Gastrocnemius medialis (tissue), 4 donors: ENCODE results near the gene ZNF263. TPM values are rescaled to one million over a fixed set of nuclear protein-coding genes. Genes with fewer than 3 reads are reported as not detected.

Source experiments
- ATAC-seq, 2 donors: fragments of 150-250 bp; one replicate each; pipeline ENCODE4 v1.9.1; 2016
- DNase-seq, 2 donors: peaks; one replicate each; pipeline ENCODE4 v3.0.0-alpha.2; 2019
- H3K27ac ChIP-seq, 4 donors: fragments of 200-600 bp; sonication (generic); 1 replicate in 1 of 4; 2 replicates in 3 of 4; pipeline ENCODE4 v1.5.1; 2016 to 2018; ENCODE audit warnings: mild to moderate bottlenecking in 2 of 4, moderate library complexity in 1 of 4
- H3K27me3 ChIP-seq, 3 donors: fragments of 200-600 bp; sonication (generic) in 2 of 3; 1 replicate in 1 of 3; 2 replicates in 2 of 3; pipeline versions ENCODE4 v1.5.1 to v1.6.0; 2016 to 2019; ENCODE audit warnings: mild to moderate bottlenecking in 1 of 3, moderate library complexity in 1 of 3
- H3K36me3 ChIP-seq, 2 donors: fragments of 200-600 bp; sonication (generic) in 1 of 2; one replicate each; pipeline ENCODE4 v1.5.1; 2017 to 2018
- H3K4me1 ChIP-seq, 2 donors: fragments of 200-600 bp; sonication (generic) in 1 of 2; one replicate each; pipeline ENCODE4 v1.5.1; 2016 to 2017; ENCODE audit warnings: mild to moderate bottlenecking in 2 of 2
- H3K4me3 ChIP-seq, 4 donors: fragments of 200-600 bp; sonication (generic) in 3 of 4; 1 replicate in 1 of 4; 2 replicates in 3 of 4; pipeline ENCODE4 v1.5.1; 2016 to 2019; ENCODE audit warnings: mild to moderate bottlenecking in 2 of 4
- H3K9me3 ChIP-seq, 3 donors: fragments of 200-600 bp; sonication (generic) in 2 of 3; 1 replicate in 1 of 3; 2 replicates in 2 of 3; pipeline ENCODE4 v1.5.1; 2016 to 2019
- POLR2A ChIP-seq, 2 donors: fragments of 450-650 bp; IDR thresholded peaks; one replicate each; pipeline ENCODE4 v1.6.1; 2017; ENCODE audit warnings: antibody characterized with exemption in 2 of 2, mild to moderate bottlenecking in 2 of 2, moderate library complexity in 2 of 2
- in situ Hi-C, 4 donors: fragments of 200-750 bp; cut with MboI; loops; one replicate each; pipeline versions ENCODE4 v1.15.0 to v1.8.0; 2017; ENCODE audit warnings: low sequenced_read_pairs in 4 of 4
- intact Hi-C: fragments of 100-400 bp; cut with DNase I; formaldehyde crosslinking; loops from one replicate; pipeline ENCODE4 v1.15.1; 2023; ENCODE audit warnings: low total_unique reads
- total RNA-seq, 4 donors: library from RNA; depleted of rRNA; stranded (reverse); fragments of >200 nt; gene quantifications; one replicate each; pipeline versions ENCODE4 v1.1.0 to v1.2.3, GENCODE V29; 2016
- TF ChIP-seq, protein P1 (sequence below), 5 experiments: fragments of 450-650 bp in 3 of 5; fragments of 200-600 bp in 2 of 5; sonication (generic) in 2 of 5; IDR thresholded peaks in 4 of 5; conservative IDR thresholded peaks in 1 of 5; 1 replicate in 4 of 5; 2 replicates in 1 of 5; pipeline ENCODE4 v1.5.1; 2016 to 2019; ENCODE audit warnings: antibody characterized with exemption in 5 of 5, mild to moderate bottlenecking in 3 of 5, moderate library complexity in 3 of 5

ZNF263 gene
- total RNA-seq, 4 donors from 2014 or later: 13.5 to 18.5 (median 15.5) TPM

DNA sequence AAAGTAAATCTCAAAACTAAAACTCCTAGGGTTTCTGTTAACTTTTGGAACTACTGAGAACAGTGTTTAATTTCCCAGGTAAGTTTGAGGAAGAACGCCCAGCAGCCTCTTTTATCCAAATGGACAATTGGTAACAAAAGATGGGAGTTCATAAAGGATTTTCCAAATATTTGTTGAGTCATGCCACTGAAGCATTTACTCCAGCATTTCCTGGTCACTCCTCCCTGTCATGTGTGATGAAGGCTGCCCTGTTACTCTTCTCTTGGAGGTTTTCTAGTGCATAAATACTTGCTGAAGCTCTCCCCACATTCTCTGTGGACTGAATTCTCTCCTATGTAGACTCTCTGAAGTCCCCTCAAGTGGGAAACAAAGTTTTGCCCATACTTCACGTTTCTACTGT, 38.5 kb downstream of the ZNF263 start:
- no peak for ATAC-seq
- Histone ChIP-seq H3K27ac (no peak overlapping the region), H3K9me3 (peaks cover 17 to 57% (median 50%) of the 10 kb centered on the region in 3 donors), H3K36me3 (peaks cover 17 to 29% of the 10 kb centered on the region in 2 donors), H3K4me1 (no peaks in the 10 kb centered on the region), H3K4me3 (peak overlapping the region in 1 of 4 donors; percentile 6), H3K27me3 (peaks cover 0 to 7% (median 0%) of the 10 kb centered on the region in 3 donors)
- TF ChIP-seq, protein P1, sequence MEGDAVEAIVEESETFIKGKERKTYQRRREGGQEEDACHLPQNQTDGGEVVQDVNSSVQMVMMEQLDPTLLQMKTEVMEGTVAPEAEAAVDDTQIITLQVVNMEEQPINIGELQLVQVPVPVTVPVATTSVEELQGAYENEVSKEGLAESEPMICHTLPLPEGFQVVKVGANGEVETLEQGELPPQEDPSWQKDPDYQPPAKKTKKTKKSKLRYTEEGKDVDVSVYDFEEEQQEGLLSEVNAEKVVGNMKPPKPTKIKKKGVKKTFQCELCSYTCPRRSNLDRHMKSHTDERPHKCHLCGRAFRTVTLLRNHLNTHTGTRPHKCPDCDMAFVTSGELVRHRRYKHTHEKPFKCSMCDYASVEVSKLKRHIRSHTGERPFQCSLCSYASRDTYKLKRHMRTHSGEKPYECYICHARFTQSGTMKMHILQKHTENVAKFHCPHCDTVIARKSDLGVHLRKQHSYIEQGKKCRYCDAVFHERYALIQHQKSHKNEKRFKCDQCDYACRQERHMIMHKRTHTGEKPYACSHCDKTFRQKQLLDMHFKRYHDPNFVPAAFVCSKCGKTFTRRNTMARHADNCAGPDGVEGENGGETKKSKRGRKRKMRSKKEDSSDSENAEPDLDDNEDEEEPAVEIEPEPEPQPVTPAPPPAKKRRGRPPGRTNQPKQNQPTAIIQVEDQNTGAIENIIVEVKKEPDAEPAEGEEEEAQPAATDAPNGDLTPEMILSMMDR (IDR thresholded peaks at IDR 0.05 in 4 of 5, conservative IDR thresholded peaks at IDR 0.05 in 1 of 5): no peak
- no peak for TF ChIP-seq POLR2A (IDR thresholded peaks at IDR 0.05)
- no peak for DNase-seq
- in situ Hi-C loops (loop anchor here in 1 of 4 donors (5.0 kb wide), 1 partner anchor 105 kb away; no protein-coding TSS in a partner anchor), intact Hi-C loops (no loop called here)

GRCh38 chr16:3327514-3327913, 44.2 kb downstream of the ZNF263 start:
- no peak overlapping the region for H3K27ac ChIP-seq
- DNase-seq: no peak
- no peak overlapping the region for H3K4me3 ChIP-seq
- peaks cover 0 to 6% (median 0%) of the 10 kb centered on the region in 3 donors for H3K9me3 ChIP-seq
- intact Hi-C loops (no loop called here), in situ Hi-C loops (no loop called here)
- no peaks in the 10 kb centered on the region for H3K36me3 ChIP-seq
- ATAC-seq: no peak
- TF ChIP-seq POLR2A (IDR thresholded peaks at IDR 0.05): no peak
- TF ChIP-seq, protein P1 (IDR thresholded peaks at IDR 0.05 in 4 of 5, conservative IDR thresholded peaks at IDR 0.05 in 1 of 5): no peak
- no peaks in the 10 kb centered on the region for H3K27me3 ChIP-seq
- H3K4me1 ChIP-seq: no peaks in the 10 kb centered on the region

- peaks cover 0 to 3% (median 0%) of the 10 kb centered on the region in 3 donors for H3K9me3 ChIP-seq
- no peak for DNase-seq
These were observed 44.8 kb downstream of the ZNF263 start for GRCh38 chr16:3328104-3328503.

DNA sequence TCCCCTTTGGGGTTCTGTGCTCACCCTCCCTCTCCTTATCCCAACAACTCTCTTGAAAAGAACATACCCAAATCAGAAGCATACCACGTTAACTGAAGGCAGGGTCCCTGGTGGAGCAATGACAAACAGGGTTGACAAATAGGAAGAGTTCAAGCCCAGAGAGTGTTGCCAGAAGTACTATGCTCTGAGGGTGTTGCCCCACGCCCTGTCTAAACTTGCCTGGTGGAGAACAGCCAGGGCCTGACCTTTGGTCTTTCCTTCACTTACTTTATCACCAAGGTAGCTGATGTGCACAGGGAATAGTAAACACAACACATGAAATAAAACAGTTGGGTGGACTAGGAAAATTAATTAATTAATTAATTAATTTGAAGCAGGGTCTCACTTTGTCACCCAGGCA, 45.4 kb downstream of the ZNF263 start:
- no peak overlapping the region for H3K4me3 ChIP-seq
- no peaks in the 10 kb centered on the region for H3K4me1 ChIP-seq
- H3K27me3 ChIP-seq: no peaks in the 10 kb centered on the region
- no peak for ATAC-seq
- in situ Hi-C loops (no loop called here), intact Hi-C loops (no loop called here)
- no peak overlapping the region for H3K27ac ChIP-seq
- no peaks in the 10 kb centered on the region for H3K36me3 ChIP-seq
- TF ChIP-seq, protein P1 (IDR thresholded peaks at IDR 0.05 in 4 of 5, conservative IDR thresholded peaks at IDR 0.05 in 1 of 5): no peak
- no peak for TF ChIP-seq POLR2A (IDR thresholded peaks at IDR 0.05)
- peaks cover 0 to 3% (median 0%) of the 10 kb centered on the region in 3 donors for H3K9me3 ChIP-seq
- DNase-seq: no peak

More at GRCh38 chr16:3328104-3328503, 44.8 kb downstream of the ZNF263 start:
- in situ Hi-C loops: no loop called here
- no peaks in the 10 kb centered on the region for H3K36me3 ChIP-seq
- no peaks in the 10 kb centered on the region for H3K4me1 ChIP-seq
- no peak for ATAC-seq
- no peak overlapping the region for H3K27ac ChIP-seq
- no peak overlapping the region for H3K4me3 ChIP-seq
- intact Hi-C loops: no loop called here
- no peaks in the 10 kb centered on the region for H3K27me3 ChIP-seq
- no peak for TF ChIP-seq POLR2A (IDR thresholded peaks at IDR 0.05)
- TF ChIP-seq, protein P1 (IDR thresholded peaks at IDR 0.05 in 4 of 5, conservative IDR thresholded peaks at IDR 0.05 in 1 of 5): no peak

Other genes starting within 250 kb of the ZNF263 start
- under 1 TPM in 1 of 4 donors, not detected in 3; 0.32 TPM for gene BICDL2, start 246.5 kb upstream of the ZNF263 start, total RNA-seq
- gene MMP25, start 236.9 kb upstream of the ZNF263 start, total RNA-seq: under 1 TPM in 3 of 4 donors, not detected in 1; 0.15 to 0.75 (median 0.58) TPM
- 10 to 100 TPM; 45.4 to 79.0 (median 54.6) TPM for gene IL32, start 217.9 kb upstream of the ZNF263 start, total RNA-seq
- not detected for gene ZSCAN10, start 184.2 kb upstream of the ZNF263 start, total RNA-seq
- gene ZNF205, start 170.9 kb upstream of the ZNF263 start, total RNA-seq: 10 to 100 TPM in 1 of 4 donors, 1 to 10 TPM in 3; 4.8 to 10.8 (median 6.1) TPM
- 10 to 100 TPM in 3 of 4 donors, 1 to 10 TPM in 1; 8.9 to 18.6 (median 14.5) TPM for gene ZNF213, start 148.5 kb upstream of the ZNF263 start, total RNA-seq
- not detected for gene OR1F1, start 95.3 kb upstream of the ZNF263 start, total RNA-seq
- gene ZNF200, start 48.3 kb upstream of the ZNF263 start, total RNA-seq: 1 to 10 TPM in 3 of 4 donors, under 1 TPM in 1; 0.49 to 3.2 (median 2.2) TPM
- 1 to 10 TPM in 1 of 4 donors, under 1 TPM in 3; 0.32 to 1.2 (median 0.76) TPM for gene MEFV, start 26.9 kb upstream of the ZNF263 start, total RNA-seq
- 1 to 10 TPM; 2.5 to 8.1 (median 4.4) TPM for gene TIGD7, start 21.9 kb downstream of the ZNF263 start, total RNA-seq
- 10 to 100 TPM in 3 of 4 donors, 1 to 10 TPM in 1; 5.5 to 13.2 (median 12.5) TPM for gene ZNF75A, start 22.0 kb downstream of the ZNF263 start, total RNA-seq
- gene OR2C1, start 72.4 kb downstream of the ZNF263 start, total RNA-seq: not detected
- 1 to 10 TPM; 4.0 to 6.5 (median 4.7) TPM for gene ZSCAN32, start 117.5 kb downstream of the ZNF263 start, total RNA-seq
- gene ZNF174, start 117.7 kb downstream of the ZNF263 start, total RNA-seq: 10 to 100 TPM in 2 of 4 donors, 1 to 10 TPM in 2; 6.7 to 15.6 (median 9.6) TPM
- 1 to 10 TPM in 1 of 4 donors, under 1 TPM in 3; 0.81 to 1.3 (median 0.96) TPM for gene ZNF597, start 160.0 kb downstream of the ZNF263 start, total RNA-seq
- 10 to 100 TPM; 14.2 to 16.7 (median 15.4) TPM for gene NAA60, start 160.2 kb downstream of the ZNF263 start, total RNA-seq
- gene C16orf90, start 212.0 kb downstream of the ZNF263 start, total RNA-seq: not detected
- 10 to 100 TPM in 3 of 4 donors, 1 to 10 TPM in 1; 8.2 to 24.3 (median 14.5) TPM for gene CLUAP1, start 217.5 kb downstream of the ZNF263 start, total RNA-seq